MG63 (cell line): Measurements from ENCODE around the gene SMTNL1. TPM values are rescaled to one million over a fixed set of nuclear protein-coding genes. Genes with fewer than 3 reads are reported as not detected.

Source experiments
- DNase-seq: peaks from one replicate; pipeline ENCODE4 v3.0.0-alpha.2; 2020
- H3K27me3 ChIP-seq: fragments of 250-450 bp; sonication (Bioruptor Pico); 2 replicates; pipeline ENCODE4 v1.5.1; 2020; ENCODE audit warnings: mild to moderate bottlenecking, moderate library complexity
- H3K36me3 ChIP-seq: fragments of 250-450 bp; sonication (Bioruptor Pico); 2 replicates; pipeline ENCODE4 v1.5.1; 2020; ENCODE audit warnings: mild to moderate bottlenecking, moderate library complexity
- H3K4me3 ChIP-seq: fragments of 250-450 bp; sonication (Bioruptor Pico); 2 replicates; pipeline ENCODE4 v1.5.1; 2020; ENCODE audit warnings: mild to moderate bottlenecking, moderate library complexity
- H3K9me3 ChIP-seq: fragments of 250-450 bp; sonication (Bioruptor Pico); 2 replicates; pipeline ENCODE4 v1.5.1; 2020; ENCODE audit warnings: mild to moderate bottlenecking, moderate library complexity
- total RNA-seq: library from RNA; depleted of rRNA; stranded (reverse); fragments of >200 nt; shearing (Covaris generic); gene quantifications from 2 replicates; pipeline ENCODE4 v1.2.3, GENCODE V29; 2014; ENCODE audit warnings: low replicate concordance

SMTNL1 gene
- total RNA-seq, 1 experiment from 2014 or later: not detected

DNA sequence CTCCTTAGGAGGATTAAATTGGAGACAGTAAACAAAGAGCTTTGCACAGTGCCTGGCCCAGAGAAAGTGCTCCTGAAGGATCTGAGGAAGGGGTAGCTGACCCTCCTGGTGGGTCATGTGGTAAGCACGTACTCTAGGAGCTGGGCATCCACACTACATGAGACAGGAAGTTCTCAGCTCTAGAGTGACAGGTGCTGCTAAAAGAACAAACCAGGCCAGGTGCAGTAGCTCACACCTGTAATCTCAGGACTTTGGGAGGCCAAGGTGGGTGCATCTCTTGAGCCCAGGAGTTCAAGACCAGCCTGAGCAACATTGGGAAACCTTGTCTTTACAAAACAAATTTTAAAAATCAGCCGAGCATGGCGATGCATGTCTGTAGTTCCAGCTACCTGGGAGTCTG is 35.0 kb upstream of the SMTNL1 start:
- Histone ChIP-seq H3K9me3 (no peaks in the 10 kb centered on the region), H3K4me3 (no peak overlapping the region), H3K27me3 (no peaks in the 10 kb centered on the region), H3K36me3 (no peaks in the 10 kb centered on the region)
- no peak for DNase-seq

DNA sequence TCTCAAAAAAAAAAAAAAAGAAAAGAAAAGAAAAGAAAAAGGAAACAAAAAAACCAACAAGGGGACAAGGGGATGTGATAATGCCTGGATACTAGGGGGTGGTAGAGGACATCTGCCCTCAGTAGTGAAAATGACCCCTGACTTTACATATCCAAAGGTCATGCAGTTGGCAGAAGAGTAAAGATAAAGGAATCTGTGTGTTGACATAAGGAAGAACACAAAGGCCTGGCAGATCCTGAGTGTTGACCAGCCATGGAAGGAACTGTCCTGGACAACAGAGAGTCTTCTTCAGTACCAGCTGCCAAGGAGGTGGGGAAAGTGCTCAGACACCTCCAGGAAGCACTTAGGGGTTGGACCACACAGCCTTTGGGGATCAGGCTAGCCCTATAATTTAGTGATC is 34.5 kb upstream of the SMTNL1 start:
- DNase-seq: no peak
- no peaks in the 10 kb centered on the region for H3K27me3 ChIP-seq
- no peaks in the 10 kb centered on the region for H3K9me3 ChIP-seq
- no peaks in the 10 kb centered on the region for H3K36me3 ChIP-seq
- H3K4me3 ChIP-seq: no peak overlapping the region

GRCh38 chr11:57504511-57504910 is 32.9 kb upstream of the SMTNL1 start:
- H3K36me3 ChIP-seq: no peaks in the 10 kb centered on the region
- H3K27me3 ChIP-seq: no peaks in the 10 kb centered on the region
- H3K9me3 ChIP-seq: no peaks in the 10 kb centered on the region
- no peak for DNase-seq
- no peak overlapping the region for H3K4me3 ChIP-seq

DNA sequence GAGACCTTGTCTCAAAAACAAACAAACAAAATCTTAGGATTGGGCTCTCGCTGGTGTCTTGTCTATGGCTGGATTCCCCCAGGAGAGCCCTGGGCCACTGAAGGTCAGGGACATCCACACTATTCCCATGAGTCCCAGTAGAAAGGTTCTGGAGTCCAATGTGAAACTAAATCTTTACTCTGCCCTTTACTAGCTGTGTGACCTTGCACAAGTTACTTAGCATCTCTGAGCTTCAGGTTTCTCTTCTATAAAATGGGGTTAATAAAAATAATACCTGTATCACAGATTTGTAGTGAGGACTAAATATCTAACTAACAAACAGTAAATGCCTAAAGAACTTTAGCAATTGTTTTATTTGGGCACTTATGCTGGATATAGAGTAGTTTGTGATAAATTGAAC is 30.9 kb upstream of the SMTNL1 start:
- no peaks in the 10 kb centered on the region for H3K27me3 ChIP-seq
- H3K9me3 ChIP-seq: no peaks in the 10 kb centered on the region
- no peak overlapping the region for H3K4me3 ChIP-seq
- H3K36me3 ChIP-seq: no peaks in the 10 kb centered on the region
- no peak for DNase-seq

DNA sequence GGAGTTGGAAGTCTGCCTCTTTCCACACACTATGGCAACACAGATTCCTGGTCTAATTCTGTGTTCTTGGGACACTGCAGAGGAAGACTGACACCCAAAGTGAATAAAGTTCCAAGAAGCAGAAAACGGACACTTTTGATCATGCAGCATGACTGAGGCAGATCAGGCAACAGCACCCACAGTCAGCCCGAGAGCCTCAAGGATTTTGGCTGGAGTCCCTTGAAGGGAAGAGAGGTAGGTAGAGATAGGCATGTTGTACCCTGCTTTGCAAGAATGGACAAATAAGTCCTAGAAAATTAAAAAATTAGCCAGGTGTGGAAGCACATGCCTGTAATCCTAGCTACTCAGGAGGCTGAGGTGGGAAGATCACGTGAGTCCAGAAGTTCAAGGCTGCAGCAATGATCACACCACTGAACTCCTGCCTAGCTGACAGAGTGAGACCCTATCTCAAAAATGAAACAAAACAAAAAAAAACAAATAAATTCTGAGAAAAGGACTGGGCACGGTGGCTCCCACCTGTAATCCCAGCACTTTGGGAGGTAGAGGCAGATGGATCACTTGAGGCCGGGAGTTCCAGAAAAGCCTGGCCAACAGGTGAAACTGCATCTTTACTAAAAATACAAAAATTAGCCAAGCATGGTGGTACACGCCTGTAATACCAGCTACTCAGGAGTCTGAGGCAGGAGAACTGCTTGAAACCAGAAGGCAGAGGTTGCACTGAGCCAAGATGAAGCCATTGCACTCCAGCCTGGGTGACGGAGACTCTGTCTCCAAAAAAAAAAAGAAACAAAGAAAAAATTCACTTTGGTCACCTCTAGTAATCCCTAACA is 28.8 kb upstream of the SMTNL1 start:
- H3K27me3 ChIP-seq: no peaks in the 10 kb centered on the region
- no peak for DNase-seq
- no peaks in the 10 kb centered on the region for H3K36me3 ChIP-seq
- H3K9me3 ChIP-seq: no peaks in the 10 kb centered on the region
- H3K4me3 ChIP-seq: no peak overlapping the region

DNA sequence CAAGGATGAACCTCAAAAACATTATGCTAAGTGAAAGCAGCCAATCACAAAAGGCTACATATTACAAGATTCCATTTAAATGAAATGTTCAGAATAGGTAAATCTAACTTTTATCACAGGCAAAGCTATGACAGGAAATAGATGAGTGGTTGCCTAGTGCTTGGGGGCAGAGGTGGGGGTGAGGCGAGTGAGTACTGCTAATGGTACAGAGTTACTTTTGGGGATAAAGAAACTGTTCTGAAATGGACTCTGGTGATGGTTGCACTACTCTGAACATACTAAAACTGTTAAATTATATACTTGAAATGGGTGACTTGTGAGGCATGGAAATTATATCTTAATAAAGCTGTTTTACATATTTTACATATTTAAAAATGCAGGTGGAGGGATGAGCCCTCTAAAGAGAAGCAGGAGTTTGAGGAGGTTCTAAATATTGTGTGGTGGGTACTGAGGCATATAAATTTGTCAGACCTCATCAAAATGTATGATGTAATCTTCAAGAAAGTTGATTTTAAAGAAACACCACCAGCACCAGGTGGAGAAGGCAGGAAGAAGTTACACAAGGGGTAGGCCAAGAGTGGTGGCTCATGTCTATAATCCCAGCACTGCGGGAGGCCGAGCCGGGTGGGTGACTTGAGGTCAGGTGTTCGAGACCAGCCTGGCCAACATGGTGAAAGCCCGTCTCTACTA is 25.5 kb upstream of the SMTNL1 start:
- DNase-seq: no peak
- Histone ChIP-seq H3K4me3 (no peak overlapping the region), H3K36me3 (no peaks in the 10 kb centered on the region), H3K9me3 (no peaks in the 10 kb centered on the region), H3K27me3 (no peaks in the 10 kb centered on the region)

DNA sequence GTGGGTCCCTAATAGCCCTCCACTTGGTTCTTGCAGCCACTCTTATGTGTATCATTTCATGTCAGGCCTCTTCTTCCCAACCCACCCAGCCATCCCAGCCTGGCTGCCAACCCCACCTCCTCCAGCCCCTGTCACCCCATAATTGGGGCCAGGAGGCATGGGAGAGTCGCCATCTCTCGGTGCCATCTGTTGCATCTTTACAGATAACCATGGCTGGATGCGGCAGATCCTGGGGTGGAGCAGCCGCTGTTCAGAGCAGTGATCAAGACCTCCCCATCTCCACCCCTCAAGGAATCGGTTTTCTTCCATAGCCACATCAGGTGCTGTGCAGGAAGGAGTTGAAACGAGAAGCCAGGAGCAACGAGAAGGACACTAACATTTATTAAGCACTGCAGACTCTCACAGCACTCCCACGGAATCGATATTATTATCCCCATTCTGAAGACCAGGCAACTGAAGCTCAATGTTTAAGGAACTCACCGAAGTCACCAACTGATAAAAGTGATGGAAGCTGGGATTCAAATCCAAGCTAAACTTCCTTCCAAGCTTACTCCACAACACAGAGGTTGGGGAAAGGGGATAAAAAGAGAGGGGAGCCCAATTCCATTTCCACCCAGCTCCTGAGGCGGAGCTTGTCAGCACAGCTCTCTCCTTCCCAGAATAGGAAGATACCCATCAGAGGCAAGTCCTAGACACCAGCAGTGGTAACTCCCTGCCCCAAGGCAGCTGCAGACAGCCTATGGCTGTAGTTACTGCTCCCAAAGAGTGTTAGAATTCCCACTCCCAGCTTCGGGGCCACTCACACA is 24.5 kb upstream of the SMTNL1 start:
- DNase-seq: no peak
- Histone ChIP-seq H3K9me3 (no peaks in the 10 kb centered on the region), H3K27me3 (no peaks in the 10 kb centered on the region), H3K4me3 (no peak overlapping the region), H3K36me3 (no peaks in the 10 kb centered on the region)

DNA sequence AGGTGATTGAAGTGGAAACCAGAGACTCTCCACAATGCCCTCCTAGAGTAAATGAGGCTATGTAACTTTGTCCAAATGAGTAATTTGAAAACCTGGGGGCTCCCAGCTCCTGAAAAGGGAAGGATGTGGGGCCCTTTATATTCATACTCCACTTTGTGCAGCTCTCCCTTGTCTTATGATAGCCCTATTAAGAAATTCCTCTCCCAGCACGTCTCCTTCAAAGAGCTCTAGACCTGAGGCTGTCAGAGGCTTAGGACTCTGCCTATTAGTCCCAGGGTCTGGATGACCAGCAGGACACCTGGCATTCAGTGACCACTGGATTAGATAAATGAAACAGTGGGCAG is 24.0 kb upstream of the SMTNL1 start:
- Histone ChIP-seq H3K9me3 (no peaks in the 10 kb centered on the region), H3K27me3 (no peaks in the 10 kb centered on the region), H3K4me3 (no peak overlapping the region), H3K36me3 (no peaks in the 10 kb centered on the region)
- DNase-seq: no peak

GRCh38 chr11:57513911-57514537 is 23.4 kb upstream of the SMTNL1 start:
- DNase-seq: no peak
- no peaks in the 10 kb centered on the region for H3K36me3 ChIP-seq
- no peaks in the 10 kb centered on the region for H3K9me3 ChIP-seq
- no peaks in the 10 kb centered on the region for H3K27me3 ChIP-seq
- H3K4me3 ChIP-seq: peak overlapping the region; percentile 73; the same call in 1 of the 2 replicates

- Histone ChIP-seq H3K27me3 (no peaks in the 10 kb centered on the region), H3K36me3 (no peaks in the 10 kb centered on the region), H3K4me3 (peak overlapping the region; percentile 73), H3K9me3 (no peaks in the 10 kb centered on the region)
- peak; percentile 48 for DNase-seq
Measured at GRCh38 chr11:57514538-57515331, 22.7 kb upstream of the SMTNL1 start.

DNA sequence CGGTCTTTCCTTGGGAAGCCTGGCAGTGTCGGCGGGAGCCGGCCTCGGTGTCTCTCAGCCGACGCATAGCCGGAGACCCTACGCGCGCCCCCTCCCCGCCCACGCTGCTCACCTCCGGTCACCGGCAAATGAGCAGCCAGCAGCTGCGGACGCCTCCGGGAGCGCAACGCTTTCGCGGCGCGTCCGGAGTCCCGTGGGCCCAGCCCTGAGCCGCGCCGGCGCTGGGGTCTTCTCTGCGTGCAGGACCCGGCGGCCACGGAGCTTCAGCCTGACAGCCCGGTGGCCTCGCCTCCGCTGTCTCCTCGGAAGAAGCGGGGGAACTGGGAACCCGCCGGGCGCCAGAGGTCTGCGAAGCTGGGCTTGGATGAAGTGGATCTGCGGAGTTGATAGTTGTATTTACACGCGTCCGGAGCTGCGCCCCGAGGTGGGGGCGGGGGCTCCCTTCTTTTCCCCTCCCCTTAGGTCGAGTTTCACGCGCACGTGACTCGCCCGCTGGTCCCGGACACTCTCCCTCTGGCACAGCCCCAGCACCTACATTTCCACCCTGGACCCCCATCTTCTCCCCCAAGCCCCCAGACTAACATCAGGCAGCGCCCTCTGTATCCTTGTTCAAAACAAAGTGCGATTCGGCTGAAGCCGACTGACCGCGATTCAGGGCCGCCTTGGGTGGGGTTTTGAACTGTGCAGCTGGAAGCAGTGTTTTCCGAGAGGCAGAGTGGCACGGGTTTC is 21.9 kb upstream of the SMTNL1 start, which contains the start of gene SLC43A1:
TSS of gene SLC43A1 (minus strand) at position 371 of the 729 bp plus-strand sequence. CDS start 1,591 bp downstream, outside the sequence.
- Histone ChIP-seq H3K9me3 (no peaks in the 10 kb centered on the region), H3K4me3 (peak within 1 kb of the TSS; percentile 73), H3K27me3 (no peaks in the 10 kb centered on the region), H3K36me3 (no peaks in the 10 kb centered on the region)
- DNase-seq: peak; percentile 40

- Histone ChIP-seq H3K36me3 (no peaks in the 10 kb centered on the region), H3K27me3 (no peaks in the 10 kb centered on the region), H3K4me3 (peak overlapping the region; percentile 73), H3K9me3 (no peaks in the 10 kb centered on the region)
- no peak for DNase-seq
Measured at GRCh38 chr11:57516061-57516443, 21.3 kb upstream of the SMTNL1 start.

DNA sequence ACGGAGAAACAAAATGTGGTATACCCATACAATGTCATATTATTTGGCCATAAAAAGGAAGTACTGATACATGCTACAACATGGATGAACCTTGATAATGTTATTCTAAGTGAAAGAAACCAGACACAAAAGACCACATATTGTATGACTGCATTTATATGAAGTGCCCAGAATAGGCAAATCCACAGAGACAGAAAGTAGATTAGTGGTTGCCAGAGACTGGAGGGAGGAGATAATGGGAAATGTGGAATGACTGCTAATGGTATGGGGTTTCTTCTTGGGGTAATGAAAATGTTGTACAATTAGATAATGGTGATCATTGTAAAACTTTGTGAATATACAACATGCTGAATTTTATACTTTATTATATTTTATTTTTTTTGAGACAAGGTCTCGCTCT is 16.3 kb upstream of the SMTNL1 start:
- H3K27me3 ChIP-seq: no peaks in the 10 kb centered on the region
- H3K9me3 ChIP-seq: no peaks in the 10 kb centered on the region
- DNase-seq: no peak

DNA sequence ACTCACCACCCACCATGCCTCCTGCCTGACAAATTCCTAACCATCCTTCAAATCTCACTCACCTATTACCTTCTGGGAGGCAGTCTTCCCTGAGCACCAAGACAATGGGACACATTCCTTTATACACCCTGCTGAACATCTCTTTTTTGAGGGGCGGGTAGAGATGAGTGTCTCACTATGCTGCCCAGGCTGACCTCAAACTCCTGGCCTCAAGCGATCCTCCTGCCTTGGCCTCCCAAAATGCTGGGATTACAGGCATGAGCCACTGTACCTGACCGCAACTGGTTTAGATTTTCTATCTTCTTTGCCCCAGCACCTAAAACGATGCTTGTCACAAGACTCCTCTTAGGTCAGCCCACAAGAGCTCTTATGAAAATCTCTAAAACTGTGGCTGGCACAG is 14.0 kb upstream of the SMTNL1 start:
- Histone ChIP-seq H3K4me3 (no peak overlapping the region), H3K9me3 (no peaks in the 10 kb centered on the region), H3K27me3 (no peaks in the 10 kb centered on the region), H3K36me3 (peaks cover 21% of the 10 kb centered on the region)
- no peak for DNase-seq

More for the DNA sequence above, 16.3 kb upstream of the SMTNL1 start:
- Histone ChIP-seq H3K36me3 (peaks cover 2% of the 10 kb centered on the region; the same call in 1 of the 2 replicates), H3K4me3 (no peak overlapping the region)

DNA sequence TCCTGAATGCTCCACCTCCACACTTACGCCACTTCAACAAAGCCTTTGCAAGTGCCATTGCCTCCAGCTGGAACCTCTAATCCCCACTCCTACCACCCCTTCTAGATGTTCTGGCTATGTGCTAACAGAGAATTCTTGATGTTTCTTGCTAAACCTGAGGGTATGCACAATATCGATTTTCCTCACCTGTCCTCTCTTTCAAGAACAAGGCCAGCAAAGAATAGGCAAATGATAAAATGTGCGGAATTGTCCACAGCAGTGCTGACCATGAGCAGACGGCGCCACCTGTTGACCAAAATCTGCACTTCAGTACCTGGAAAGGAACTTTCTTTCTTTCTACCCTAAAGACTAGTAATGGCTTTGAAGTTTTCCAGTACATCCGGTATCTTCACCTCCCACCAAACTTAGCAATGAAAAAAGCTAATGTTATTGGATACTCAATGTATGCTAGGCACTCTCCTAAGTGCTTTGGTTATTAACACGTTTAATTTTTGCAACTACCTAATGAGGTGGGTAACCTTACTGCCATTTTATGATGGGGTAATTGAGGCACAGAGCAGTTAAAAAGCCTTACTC is 10.3 kb upstream of the SMTNL1 start:
- Histone ChIP-seq H3K4me3 (no peak overlapping the region), H3K36me3 (peaks cover 40% of the 10 kb centered on the region), H3K9me3 (no peaks in the 10 kb centered on the region), H3K27me3 (no peaks in the 10 kb centered on the region)
- no peak for DNase-seq
